ENCODE data around the gene SSRP1. TPM values are rescaled to one million over a fixed set of nuclear protein-coding genes. Genes with fewer than 3 reads are reported as not detected.

Gene SSRP1
- total and polyA plus RNA-seq, 9 of the 15 experiments (the other 6 are each of a cell fraction or from before 2014, with no cell fraction given) = 91.1 to 416 (median 245) TPM

GRCh38 chr11:57290288-57290687 lies 45.4 kb downstream of the SSRP1 start:
- Histone ChIP-seq H4K20me1 (replicated peaks; ENCODE audit: control insufficient read depth, insufficient read depth, low read length) (no peaks in the 10 kb centered on the region), H2AFZ (ENCODE audit: low read depth, low read length) (no peak overlapping the region), H3K4me1 (replicated peaks in 1 of 2; ENCODE audit: control insufficient read depth in 2 of 2, insufficient read depth in 2 of 2, low read length in 2 of 2) (peaks cover 0 to 4% of the 10 kb centered on the region in 2 experiments; a peak in 3 of 5 replicates), H3K4me3 (no peak overlapping the region), H3K27ac (ENCODE audit: extremely low read depth, low read depth, low read length) (no peak overlapping the region), H3K9me3 (replicated peaks; ENCODE audit: control insufficient read depth, insufficient read depth, low read depth, low read length) (no peaks in the 10 kb centered on the region), H3K27me3 (ENCODE audit: control insufficient read depth in 2 of 2, insufficient read depth in 2 of 2, low read length in 2 of 2) (peaks cover 24 to 29% of the 10 kb centered on the region in 2 experiments; a peak in 4 of 5 replicates), H3K79me2 (ENCODE audit: control insufficient read depth, insufficient read depth, low read length) (no peaks in the 10 kb centered on the region), H3K36me3 (ENCODE audit: control insufficient read depth, insufficient read depth, low read length) (no peaks in the 10 kb centered on the region), H3K9me1 (ENCODE audit: control insufficient read depth, insufficient read depth, low read length) (no peaks in the 10 kb centered on the region), H3K4me2 (ENCODE audit: insufficient read depth, low read length) (no peak overlapping the region), H3K9ac (ENCODE audit: insufficient read depth in 1 of 2, low read depth in 2 of 2, low read length in 2 of 2) (no peak overlapping the region)
- TF ChIP-seq ZBED1 (IDR thresholded peaks at IDR 0.05) (no peak), CREB3 (tag; conservative IDR thresholded peaks at IDR 0.05; ENCODE audit: low read depth) (no peak), PYGO2 (tag; IDR thresholded peaks at IDR 0.05) (no peak), ZFP91 (CRISPR knock-in tag; IDR thresholded peaks at IDR 0.05) (no peak)
- POLR2A ChIA-PET = interaction anchor here (0.7 to 1.6 kb wide), 3 partner anchors 17 to 359 kb away, joined by 3 read pairs; no protein-coding TSS in a partner anchor
- CTCF ChIA-PET (ENCODE audit: low intra/inter-chr PET ratio) = no interaction called here
- FAIRE-seq (no peak), ATAC-seq (no peak), DNase-seq (ENCODE audit: extremely low read depth in 1 of 4, low spot score in 3 of 4) (no peak)
- no TSS peak for BruUV-seq (replicated peaks)
- 0% methylated on average over 1 of the region's 1 CpG for WGBS (ENCODE audit: insufficient coverage, low coverage, missing lambda C conversion rate)
- in situ Hi-C loops (cut with MboI) (no loop called here), intact Hi-C loops (cut with micrococcal nuclease) (no loop called here)

Measured in K562 (cell line).